ENCODE measurements around the gene PRSS27. TPM values are rescaled to one million over a fixed set of nuclear protein-coding genes. Genes with fewer than 3 reads are reported as not detected.

The PRSS27 gene
- total RNA-seq, 1 donor from 2014 or later = 2.3 TPM

- Histone ChIP-seq H3K79me2 (ENCODE audit: insufficient read depth, low read length) (peaks cover 5% of the 10 kb centered on the region), H3K4me3 (ENCODE audit: insufficient read depth, low read depth, low read length) (no peak overlapping the region), H3K27ac (ENCODE audit: low read depth, low read length) (no peak overlapping the region), H4K20me1 (ENCODE audit: insufficient read depth, low read length) (peaks cover 71% of the 10 kb centered on the region), H2AFZ (ENCODE audit: low read depth, low read length) (no peak overlapping the region), H3K36me3 (ENCODE audit: insufficient read depth, low read length) (peaks cover 7% of the 10 kb centered on the region), H3K9ac (ENCODE audit: low read length) (no peak overlapping the region), H3K4me1 (ENCODE audit: insufficient read depth, low read length) (no peaks in the 10 kb centered on the region), H3K4me2 (ENCODE audit: low read length) (no peak overlapping the region), H3K27me3 (ENCODE audit: insufficient read depth, low read length) (no peaks in the 10 kb centered on the region), H3K9me3 (ENCODE audit: insufficient read depth, low read depth, low read length) (no peaks in the 10 kb centered on the region)
- H3K36me3 Mint-ChIP-seq (ENCODE audit: low read depth, unreplicated experiment) = peaks cover 1% of the 10 kb centered on the region
- TF ChIP-seq EZH2 (IDR thresholded peaks at IDR 0.05; ENCODE audit: insufficient read depth, low read length) (no peak), CTCF (IDR thresholded peaks at IDR 0.05; ENCODE audit: insufficient read depth, low read depth, low read length) (no peak)
- no peaks in the 10 kb centered on the region for H3K9me3 Mint-ChIP-seq (ENCODE audit: unreplicated experiment)
- H3K4me3 Mint-ChIP-seq (ENCODE audit: unreplicated experiment) = no peak overlapping the region
- no peaks in the 10 kb centered on the region for H3K4me1 Mint-ChIP-seq (ENCODE audit: low read depth, unreplicated experiment)
- H3K27me3 Mint-ChIP-seq (ENCODE audit: low read depth, unreplicated experiment) = no peaks in the 10 kb centered on the region
- no peak for FAIRE-seq
- DNase-seq (ENCODE audit: low read depth) = no peak
- H3K27ac Mint-ChIP-seq (ENCODE audit: unreplicated experiment) = no peak overlapping the region
Measured at GRCh38 chr16:2704166-2704982, 15.7 kb downstream of the PRSS27 start.

- H3K27me3 ChIP-seq (ENCODE audit: insufficient read depth, low read length) = no peaks in the 10 kb centered on the region
- Mint-ChIP-seq H3K27ac (ENCODE audit: unreplicated experiment) (no peak overlapping the region), H3K36me3 (ENCODE audit: low read depth, unreplicated experiment) (peaks cover 1% of the 10 kb centered on the region), H3K9me3 (ENCODE audit: unreplicated experiment) (no peaks in the 10 kb centered on the region), H3K27me3 (ENCODE audit: low read depth, unreplicated experiment) (no peaks in the 10 kb centered on the region), H3K4me3 (ENCODE audit: unreplicated experiment) (no peak overlapping the region), H3K4me1 (ENCODE audit: low read depth, unreplicated experiment) (no peaks in the 10 kb centered on the region)
- peaks cover 76% of the 10 kb centered on the region for H4K20me1 ChIP-seq (ENCODE audit: insufficient read depth, low read length)
- no peak overlapping the region for H3K9ac ChIP-seq (ENCODE audit: low read length)
- TF ChIP-seq EZH2 (IDR thresholded peaks at IDR 0.05; ENCODE audit: insufficient read depth, low read length) = no peak
- no peak for TF ChIP-seq CTCF (IDR thresholded peaks at IDR 0.05; ENCODE audit: insufficient read depth, low read depth, low read length)
- no peak overlapping the region for H3K4me2 ChIP-seq (ENCODE audit: low read length)
- H3K36me3 ChIP-seq (ENCODE audit: insufficient read depth, low read length) = peaks cover 2% of the 10 kb centered on the region
- H2AFZ ChIP-seq (ENCODE audit: low read depth, low read length) = no peak overlapping the region
- no peak overlapping the region for H3K27ac ChIP-seq (ENCODE audit: low read depth, low read length)
- no peaks in the 10 kb centered on the region for H3K4me1 ChIP-seq (ENCODE audit: insufficient read depth, low read length)
- peaks cover 12% of the 10 kb centered on the region for H3K79me2 ChIP-seq (ENCODE audit: insufficient read depth, low read length)
- no peak for FAIRE-seq
- H3K9me3 ChIP-seq (ENCODE audit: insufficient read depth, low read depth, low read length) = no peaks in the 10 kb centered on the region
- no peak overlapping the region for H3K4me3 ChIP-seq (ENCODE audit: insufficient read depth, low read depth, low read length)
- no peak for DNase-seq (ENCODE audit: low read depth)
Measured at GRCh38 chr16:2702871-2703745, 16.9 kb downstream of the PRSS27 start.

All from astrocyte (in vitro differentiated cells and primary cell).